GM10266 (cell line): ENCODE results near the gene MRPS6.

Experiments
- DNase-seq: peaks from one replicate; pipeline ENCODE4 v3.0.0; 2012; ENCODE audit errors: extremely low spot score
- TF ChIP-seq, protein P1 (sequence below): IDR thresholded peaks from 2 replicates; pipeline ENCODE4 v1.5.1; 2012; ENCODE audit warnings: mild to moderate bottlenecking, low read depth; ENCODE audit not compliant: control insufficient read depth, insufficient read depth; ENCODE audit errors: missing control alignments

MRPS6 gene

GRCh38 chr21:34112316-34113033 is 39.1 kb downstream of the MRPS6 start:
- no peak for DNase-seq
- TF ChIP-seq, protein P1, sequence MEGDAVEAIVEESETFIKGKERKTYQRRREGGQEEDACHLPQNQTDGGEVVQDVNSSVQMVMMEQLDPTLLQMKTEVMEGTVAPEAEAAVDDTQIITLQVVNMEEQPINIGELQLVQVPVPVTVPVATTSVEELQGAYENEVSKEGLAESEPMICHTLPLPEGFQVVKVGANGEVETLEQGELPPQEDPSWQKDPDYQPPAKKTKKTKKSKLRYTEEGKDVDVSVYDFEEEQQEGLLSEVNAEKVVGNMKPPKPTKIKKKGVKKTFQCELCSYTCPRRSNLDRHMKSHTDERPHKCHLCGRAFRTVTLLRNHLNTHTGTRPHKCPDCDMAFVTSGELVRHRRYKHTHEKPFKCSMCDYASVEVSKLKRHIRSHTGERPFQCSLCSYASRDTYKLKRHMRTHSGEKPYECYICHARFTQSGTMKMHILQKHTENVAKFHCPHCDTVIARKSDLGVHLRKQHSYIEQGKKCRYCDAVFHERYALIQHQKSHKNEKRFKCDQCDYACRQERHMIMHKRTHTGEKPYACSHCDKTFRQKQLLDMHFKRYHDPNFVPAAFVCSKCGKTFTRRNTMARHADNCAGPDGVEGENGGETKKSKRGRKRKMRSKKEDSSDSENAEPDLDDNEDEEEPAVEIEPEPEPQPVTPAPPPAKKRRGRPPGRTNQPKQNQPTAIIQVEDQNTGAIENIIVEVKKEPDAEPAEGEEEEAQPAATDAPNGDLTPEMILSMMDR, result no peak

GRCh38 chr21:34113842-34114241 is 40.5 kb downstream of the MRPS6 start:
- TF ChIP-seq, protein P1, result no peak
- no peak for DNase-seq

DNA sequence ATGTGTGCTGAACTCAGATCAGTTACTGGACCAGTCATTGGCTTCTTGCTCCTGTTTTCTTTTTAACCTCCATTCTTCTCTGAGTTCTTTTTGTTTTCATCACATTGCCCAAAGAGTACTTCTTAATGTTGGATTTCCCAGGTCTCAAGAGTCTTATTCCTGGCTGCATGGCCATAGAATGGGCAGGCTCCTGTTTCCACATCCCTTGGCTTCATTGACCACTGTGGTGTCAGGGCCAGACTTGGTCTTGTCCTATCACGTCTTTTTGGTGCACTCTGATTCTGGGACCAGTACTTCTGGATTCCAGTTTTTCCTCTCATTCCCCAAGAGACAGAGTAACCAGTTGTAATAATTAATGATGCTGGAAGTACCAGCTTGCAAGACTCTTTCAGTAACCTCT is 41.8 kb downstream of the MRPS6 start:
- TF ChIP-seq, protein P1, result no peak
- no peak for DNase-seq

DNA sequence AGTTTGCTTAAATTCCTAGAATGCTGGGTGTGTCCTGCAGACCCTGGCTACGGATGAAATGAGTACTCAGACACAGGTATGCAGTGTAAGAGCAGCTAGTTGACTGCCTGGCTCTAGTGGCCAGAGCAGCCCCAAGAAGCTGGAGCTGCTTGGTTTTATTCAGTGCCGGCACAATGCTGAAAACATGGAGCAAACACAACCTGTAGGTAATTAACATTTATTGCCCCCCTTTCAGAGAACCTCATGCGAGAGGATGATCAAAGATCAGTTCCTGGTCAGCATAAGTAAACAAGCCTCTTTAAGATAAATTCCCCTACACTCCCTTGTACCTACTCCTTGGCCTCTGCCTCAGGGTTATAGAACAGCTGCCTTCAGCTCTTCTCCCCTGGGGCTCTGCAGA is 43.2 kb downstream of the MRPS6 start:
- DNase-seq, result no peak

DNA sequence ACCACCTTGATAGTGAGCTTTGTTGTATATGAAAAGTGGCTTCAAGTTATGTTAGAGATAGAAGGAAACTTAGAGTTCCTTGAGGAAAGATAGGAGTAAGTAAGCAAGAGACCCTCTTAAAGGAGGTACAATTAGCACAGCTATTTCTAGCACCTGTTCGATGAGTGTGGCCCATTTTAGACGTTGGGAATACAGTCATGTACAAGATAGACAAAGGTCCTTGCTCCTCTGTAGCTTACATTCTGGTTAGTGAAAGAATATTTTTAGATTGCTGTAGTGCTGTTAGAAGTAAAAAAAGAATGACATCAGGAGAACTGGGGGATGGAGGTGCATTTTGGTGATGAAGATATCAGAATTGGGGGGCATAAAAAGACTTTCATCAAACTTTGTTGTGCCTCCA is 47.5 kb downstream of the MRPS6 start:
- no peak for DNase-seq

More for the DNA sequence above, 43.2 kb downstream of the MRPS6 start:
- TF ChIP-seq, protein P1, result no peak

DNA sequence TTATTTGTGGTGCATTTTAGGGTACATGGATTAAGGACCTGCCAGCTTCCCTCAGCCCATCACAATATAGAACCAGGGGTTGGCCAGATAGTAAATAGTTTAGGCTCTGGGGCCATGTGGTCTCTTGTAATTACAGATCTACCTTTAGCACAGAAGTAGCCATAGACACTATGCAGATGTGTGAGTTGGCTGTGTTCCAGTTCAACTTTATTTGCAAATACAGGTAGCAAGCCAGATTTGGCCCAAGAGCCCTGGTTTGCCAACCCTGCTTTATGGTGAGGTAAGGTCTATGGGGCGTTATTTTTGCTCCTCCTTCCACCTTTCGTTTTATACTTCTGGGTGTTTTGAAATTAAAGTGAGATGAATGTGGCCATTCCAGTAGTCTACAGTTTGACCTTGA is 48.7 kb downstream of the MRPS6 start:
- no peak for DNase-seq
- TF ChIP-seq, protein P1, result no peak

More for the DNA sequence above, 47.5 kb downstream of the MRPS6 start:
- TF ChIP-seq, protein P1, result no peak

- no peak for DNase-seq
- TF ChIP-seq, protein P1, result no peak
Observed at GRCh38 chr21:34123609-34124008, 50.2 kb downstream of the MRPS6 start.
